Loucy (cell line): ENCODE results near the gene ATP10B.

ENCODE experiments used
- H2AFZ ChIP-seq: fragments of 200-600 bp; sonication (generic); 2 replicates; pipeline ENCODE4 v1.6.0; 2016; ENCODE audit warnings: antibody characterized with exemption, mild to moderate bottlenecking, low read length, moderate library complexity
- H3F3A ChIP-seq: fragments of 200-600 bp; 2 replicates; pipeline ENCODE4 v1.6.0; 2016; ENCODE audit warnings: antibody characterized with exemption, low read depth, mild to moderate bottlenecking
- H3K27me3 ChIP-seq: fragments of 200-600 bp; sonication (generic); 2 replicates; pipeline ENCODE4 v1.6.1; 2014; ENCODE audit warnings: low read length, mild to moderate bottlenecking; ENCODE audit not compliant: insufficient read depth, poor library complexity, severe bottlenecking
- H3K36me3 ChIP-seq: fragments of 200-600 bp; sonication (generic); 2 replicates; pipeline ENCODE4 v1.6.1; 2016; ENCODE audit warnings: low read length; ENCODE audit not compliant: insufficient read depth
- H3K4me1 ChIP-seq: fragments of 200-600 bp; sonication (generic); 2 replicates; pipeline ENCODE4 v1.5.1; 2014; ENCODE audit warnings: low read length, mild to moderate bottlenecking; ENCODE audit not compliant: insufficient read depth, poor library complexity, severe bottlenecking
- H3K4me2 ChIP-seq: fragments of 200-600 bp; sonication (generic); 2 replicates; pipeline ENCODE4 v1.6.0; 2014; ENCODE audit warnings: antibody characterized with exemption, low read length, low read depth, mild to moderate bottlenecking; ENCODE audit not compliant: poor library complexity, severe bottlenecking
- H3K4me3 ChIP-seq: fragments of 200-600 bp; sonication (generic); 2 replicates; pipeline ENCODE4 v1.5.1; 2014; ENCODE audit warnings: low read length, mild to moderate bottlenecking, mixed read lengths; ENCODE audit not compliant: poor library complexity, severe bottlenecking
- H3K79me2 ChIP-seq: fragments of 200-600 bp; sonication (generic); 2 replicates; pipeline ENCODE4 v1.6.1; 2014; ENCODE audit warnings: low read length; ENCODE audit not compliant: insufficient read depth
- H3K9ac ChIP-seq: fragments of 200-600 bp; sonication (generic); 2 replicates; pipeline ENCODE4 v1.6.0; 2014; ENCODE audit warnings: mild to moderate bottlenecking, low read depth, low read length, moderate library complexity; ENCODE audit not compliant: poor library complexity, severe bottlenecking
- H3K9me2 ChIP-seq: fragments of 200-600 bp; sonication (generic); replicated peaks from 2 replicates; pipeline ENCODE4 v1.6.1; 2016; ENCODE audit warnings: low read depth, low read length, mixed read lengths
- H3K9me3 ChIP-seq: fragments of 200-600 bp; sonication (generic); 2 replicates; pipeline ENCODE4 v1.6.1; 2014; ENCODE audit warnings: mild to moderate bottlenecking, antibody characterized with exemption, low read length, low read depth; ENCODE audit not compliant: insufficient read depth
- H4K20me1 ChIP-seq: fragments of 200-600 bp; sonication (generic); 2 replicates; pipeline ENCODE4 v1.6.0; 2014; ENCODE audit warnings: antibody characterized with exemption, low read length, mild to moderate bottlenecking; ENCODE audit not compliant: insufficient read depth, poor library complexity, severe bottlenecking
- EZH2phosphoT487 ChIP-seq: fragments of 200-600 bp; IDR thresholded peaks from 2 replicates; pipeline ENCODE4 v1.6.1; 2018; ENCODE audit warnings: antibody characterized with exemption, mild to moderate bottlenecking, moderate library complexity, borderline replicate concordance
- TF ChIP-seq, protein P1 (sequence below): fragments of 200-600 bp; sonication (generic); conservative IDR thresholded peaks from 2 replicates; pipeline ENCODE4 v1.5.1; 2014; ENCODE audit warnings: mild to moderate bottlenecking, antibody characterized with exemption, low read length

The ATP10B gene

DNA sequence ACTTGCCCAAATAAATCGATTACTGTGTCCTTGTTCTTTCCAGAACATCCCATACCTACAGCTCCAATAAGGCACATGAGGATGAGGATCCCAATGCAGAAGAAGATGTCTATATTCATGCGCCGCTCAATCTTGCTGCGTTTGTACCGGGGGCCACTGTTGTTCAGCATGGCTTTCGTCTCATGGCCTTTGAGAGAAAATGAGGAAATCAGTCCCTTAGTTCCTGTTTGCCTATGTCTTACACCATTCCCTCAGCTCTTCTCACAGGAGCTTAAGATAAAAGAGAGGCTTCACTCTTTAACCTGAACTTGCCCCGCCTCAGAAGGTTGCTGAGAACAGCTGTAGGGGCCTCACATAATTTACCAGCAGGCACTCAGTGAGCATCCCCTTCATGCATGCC is 211.6 kb downstream of the ATP10B start:
- Histone ChIP-seq H3K4me3 (no peak overlapping the region), H3K27me3 (no peaks in the 10 kb centered on the region), H3F3A (no peaks in the 10 kb centered on the region), H3K9me3 (no peaks in the 10 kb centered on the region), H2AFZ (no peak overlapping the region), H3K9me2 (no peaks in the 10 kb centered on the region), H3K4me1 (no peaks in the 10 kb centered on the region), H3K4me2 (no peak overlapping the region), H3K36me3 (no peaks in the 10 kb centered on the region), H4K20me1 (no peaks in the 10 kb centered on the region), H3K9ac (no peak overlapping the region), H3K79me2 (no peaks in the 10 kb centered on the region)
- no peak for TF ChIP-seq EZH2phosphoT487

DNA sequence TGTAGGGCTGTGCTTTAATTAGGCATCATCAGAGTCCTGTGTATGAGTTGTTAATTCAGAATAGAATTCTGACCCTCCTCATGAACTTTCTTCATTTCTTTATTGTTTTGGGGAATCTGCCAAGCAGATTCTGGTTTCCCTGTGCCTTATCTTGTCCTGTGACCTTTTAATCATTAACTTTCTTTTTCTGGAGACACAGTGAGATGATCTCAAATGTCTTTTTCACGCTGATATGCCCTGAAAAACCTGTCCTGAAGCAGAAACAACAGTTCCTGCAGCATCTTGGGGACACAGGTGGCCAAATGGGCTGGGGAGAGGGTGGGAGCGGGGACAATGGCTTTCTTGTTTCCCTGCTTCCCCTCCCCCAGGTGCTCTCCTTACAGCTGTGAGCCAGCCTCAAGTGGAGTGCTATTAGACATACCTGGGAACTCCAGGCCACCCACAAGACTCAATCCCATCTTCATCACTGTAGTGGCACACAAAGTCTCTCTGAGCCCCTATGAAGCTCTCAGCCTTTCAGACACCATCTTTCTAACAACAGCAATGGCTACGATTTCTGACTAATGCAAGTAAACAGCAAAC is 213.8 kb downstream of the ATP10B start:
- no peaks in the 10 kb centered on the region for H3K4me1 ChIP-seq
- H3K9me3 ChIP-seq = no peaks in the 10 kb centered on the region
- H3F3A ChIP-seq = no peaks in the 10 kb centered on the region
- H3K9ac ChIP-seq = no peak overlapping the region
- no peaks in the 10 kb centered on the region for H3K79me2 ChIP-seq
- H3K4me3 ChIP-seq = no peak overlapping the region
- H3K9me2 ChIP-seq = no peaks in the 10 kb centered on the region
- H3K27me3 ChIP-seq = no peaks in the 10 kb centered on the region
- TF ChIP-seq, protein P1, sequence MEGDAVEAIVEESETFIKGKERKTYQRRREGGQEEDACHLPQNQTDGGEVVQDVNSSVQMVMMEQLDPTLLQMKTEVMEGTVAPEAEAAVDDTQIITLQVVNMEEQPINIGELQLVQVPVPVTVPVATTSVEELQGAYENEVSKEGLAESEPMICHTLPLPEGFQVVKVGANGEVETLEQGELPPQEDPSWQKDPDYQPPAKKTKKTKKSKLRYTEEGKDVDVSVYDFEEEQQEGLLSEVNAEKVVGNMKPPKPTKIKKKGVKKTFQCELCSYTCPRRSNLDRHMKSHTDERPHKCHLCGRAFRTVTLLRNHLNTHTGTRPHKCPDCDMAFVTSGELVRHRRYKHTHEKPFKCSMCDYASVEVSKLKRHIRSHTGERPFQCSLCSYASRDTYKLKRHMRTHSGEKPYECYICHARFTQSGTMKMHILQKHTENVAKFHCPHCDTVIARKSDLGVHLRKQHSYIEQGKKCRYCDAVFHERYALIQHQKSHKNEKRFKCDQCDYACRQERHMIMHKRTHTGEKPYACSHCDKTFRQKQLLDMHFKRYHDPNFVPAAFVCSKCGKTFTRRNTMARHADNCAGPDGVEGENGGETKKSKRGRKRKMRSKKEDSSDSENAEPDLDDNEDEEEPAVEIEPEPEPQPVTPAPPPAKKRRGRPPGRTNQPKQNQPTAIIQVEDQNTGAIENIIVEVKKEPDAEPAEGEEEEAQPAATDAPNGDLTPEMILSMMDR = no peak
- TF ChIP-seq EZH2phosphoT487 = no peak
- H3K4me2 ChIP-seq = no peak overlapping the region
- H3K36me3 ChIP-seq = no peaks in the 10 kb centered on the region
- no peak overlapping the region for H2AFZ ChIP-seq
- no peaks in the 10 kb centered on the region for H4K20me1 ChIP-seq

DNA sequence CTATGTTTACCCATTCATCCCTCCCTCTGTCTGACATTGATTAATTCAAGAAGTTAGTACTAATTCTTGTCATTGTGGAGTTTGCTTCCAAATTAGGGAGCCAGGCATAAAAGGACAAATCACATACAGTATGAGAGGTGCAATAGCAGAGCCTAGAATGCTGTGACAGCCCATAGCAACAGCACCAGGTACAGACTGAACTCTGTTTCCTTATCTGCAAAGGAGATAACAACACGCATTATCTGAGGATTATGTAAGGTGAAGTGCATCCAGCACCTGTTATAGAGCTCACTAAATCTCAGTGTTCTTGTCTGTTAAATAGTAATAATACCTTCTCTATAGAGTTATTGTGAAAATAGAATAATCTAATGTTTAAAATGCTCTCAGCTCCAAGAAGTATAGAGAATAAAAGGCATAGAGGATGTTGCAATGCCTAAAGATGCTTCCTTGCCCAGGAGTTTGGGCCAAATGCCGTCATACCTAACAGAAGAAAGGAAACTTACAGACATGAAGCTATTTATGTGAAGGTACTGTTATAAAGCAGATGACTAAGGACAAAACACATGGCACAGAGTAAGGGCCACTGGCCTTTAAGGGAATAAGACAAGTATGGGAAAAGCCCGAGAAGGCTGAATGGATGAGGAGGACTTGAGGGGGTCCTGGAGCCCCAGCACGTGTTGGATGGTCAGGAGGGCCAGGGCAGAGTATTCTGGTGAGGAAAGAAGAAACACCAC is 214.5 kb downstream of the ATP10B start:
- Histone ChIP-seq H3K9me3 (no peaks in the 10 kb centered on the region), H3K4me1 (no peaks in the 10 kb centered on the region), H2AFZ (no peak overlapping the region), H4K20me1 (no peaks in the 10 kb centered on the region), H3K9ac (no peak overlapping the region), H3K4me2 (no peak overlapping the region), H3F3A (no peaks in the 10 kb centered on the region), H3K36me3 (no peaks in the 10 kb centered on the region), H3K4me3 (no peak overlapping the region), H3K9me2 (no peaks in the 10 kb centered on the region), H3K27me3 (no peaks in the 10 kb centered on the region), H3K79me2 (no peaks in the 10 kb centered on the region)
- TF ChIP-seq EZH2phosphoT487 = no peak
- TF ChIP-seq, protein P1 = no peak
